ENCODE data around the gene CBLB. TPM values are rescaled to one million over a fixed set of nuclear protein-coding genes. Genes with fewer than 3 reads are reported as not detected.

The CBLB gene
- total RNA-seq, 2 experiments from 2014 or later = 24.5 to 38.5 TPM

GRCh38 chr3:105764378-105765307 lies 104.2 kb downstream of the CBLB start:
- peaks cover 32% of the 10 kb centered on the region for H3K36me3 ChIP-seq (ENCODE audit: insufficient read depth, low read length)
- no peak for DNase-seq (ENCODE audit: low spot score)
- no peak for TF ChIP-seq CTCF (conservative IDR thresholded peaks at IDR 0.05; ENCODE audit: low read length)
- no peak for TF ChIP-seq EZH2phosphoT487 (IDR thresholded peaks at IDR 0.05; ENCODE audit: borderline replicate concordance, low read depth, low read length)
- H4K20me1 ChIP-seq (ENCODE audit: insufficient read depth, low read length) = no peaks in the 10 kb centered on the region
- H3K27ac ChIP-seq (ENCODE audit: low read depth, low read length, poor library complexity, severe bottlenecking) = no peak overlapping the region
- H3K79me2 ChIP-seq (ENCODE audit: insufficient read depth, low read depth, low read length) = no peaks in the 10 kb centered on the region
- POLR2A ChIA-PET = interaction anchor here (0.5 kb wide), 1 partner anchor 144 kb away, joined by 3 read pairs; no protein-coding TSS in a partner anchor
- no TSS peak for BruUV-seq (replicated peaks)
- no peak overlapping the region for H2AFZ ChIP-seq (ENCODE audit: low read length)
- H3K4me3 ChIP-seq (ENCODE audit: low read depth, low read length, poor library complexity, severe bottlenecking) = no peak overlapping the region
- intact Hi-C loops (cut with micrococcal nuclease; ENCODE audit: unreplicated experiment) = no loop called here
- H3K9me2 ChIP-seq (ENCODE audit: insufficient read depth, low read length) = no peaks in the 10 kb centered on the region
- H3K4me1 ChIP-seq (ENCODE audit: insufficient read depth, low read length, poor library complexity, severe bottlenecking) = peaks cover 9% of the 10 kb centered on the region
- CTCF ChIA-PET (ENCODE audit: unreplicated experiment) = no interaction called here
- no peak overlapping the region for H3K4me2 ChIP-seq (ENCODE audit: low read length)
- H3K9me3 ChIP-seq (ENCODE audit: low read length) = peaks cover 23% of the 10 kb centered on the region

GRCh38 chr3:105763659-105764036 lies 105.2 kb downstream of the CBLB start:
- ChIA-PET CTCF (ENCODE audit: unreplicated experiment) (no interaction called here), POLR2A (no interaction called here)
- peaks cover 42% of the 10 kb centered on the region for H3K36me3 ChIP-seq (ENCODE audit: insufficient read depth, low read length)
- no peak overlapping the region for H3K27ac ChIP-seq (ENCODE audit: low read depth, low read length, poor library complexity, severe bottlenecking)
- H2AFZ ChIP-seq (ENCODE audit: low read length) = no peak overlapping the region
- H4K20me1 ChIP-seq (ENCODE audit: insufficient read depth, low read length) = no peaks in the 10 kb centered on the region
- no peaks in the 10 kb centered on the region for H3K79me2 ChIP-seq (ENCODE audit: insufficient read depth, low read depth, low read length)
- TF ChIP-seq EZH2phosphoT487 (IDR thresholded peaks at IDR 0.05; ENCODE audit: borderline replicate concordance, low read depth, low read length) (no peak), CTCF (conservative IDR thresholded peaks at IDR 0.05; ENCODE audit: low read length) (no peak)
- intact Hi-C loops (cut with micrococcal nuclease; ENCODE audit: unreplicated experiment) = no loop called here
- peaks cover 9% of the 10 kb centered on the region for H3K4me1 ChIP-seq (ENCODE audit: insufficient read depth, low read length, poor library complexity, severe bottlenecking)
- no TSS peak for BruUV-seq (replicated peaks)
- H3K9me3 ChIP-seq (ENCODE audit: low read length) = peaks cover 33% of the 10 kb centered on the region
- DNase-seq (ENCODE audit: low spot score) = no peak
- no peak overlapping the region for H3K4me2 ChIP-seq (ENCODE audit: low read length)
- no peak overlapping the region for H3K4me3 ChIP-seq (ENCODE audit: low read depth, low read length, poor library complexity, severe bottlenecking)
- no peaks in the 10 kb centered on the region for H3K9me2 ChIP-seq (ENCODE audit: insufficient read depth, low read length)

All from OCI-LY7 (cell line).